ENCODE data around the gene PTGES2.

The PTGES2 gene

GRCh38 chr9:128103589-128103962 is 24.0 kb downstream of the PTGES2 start:
- DNase-seq (ENCODE audit: low read depth, low spot score): no peak

DNA sequence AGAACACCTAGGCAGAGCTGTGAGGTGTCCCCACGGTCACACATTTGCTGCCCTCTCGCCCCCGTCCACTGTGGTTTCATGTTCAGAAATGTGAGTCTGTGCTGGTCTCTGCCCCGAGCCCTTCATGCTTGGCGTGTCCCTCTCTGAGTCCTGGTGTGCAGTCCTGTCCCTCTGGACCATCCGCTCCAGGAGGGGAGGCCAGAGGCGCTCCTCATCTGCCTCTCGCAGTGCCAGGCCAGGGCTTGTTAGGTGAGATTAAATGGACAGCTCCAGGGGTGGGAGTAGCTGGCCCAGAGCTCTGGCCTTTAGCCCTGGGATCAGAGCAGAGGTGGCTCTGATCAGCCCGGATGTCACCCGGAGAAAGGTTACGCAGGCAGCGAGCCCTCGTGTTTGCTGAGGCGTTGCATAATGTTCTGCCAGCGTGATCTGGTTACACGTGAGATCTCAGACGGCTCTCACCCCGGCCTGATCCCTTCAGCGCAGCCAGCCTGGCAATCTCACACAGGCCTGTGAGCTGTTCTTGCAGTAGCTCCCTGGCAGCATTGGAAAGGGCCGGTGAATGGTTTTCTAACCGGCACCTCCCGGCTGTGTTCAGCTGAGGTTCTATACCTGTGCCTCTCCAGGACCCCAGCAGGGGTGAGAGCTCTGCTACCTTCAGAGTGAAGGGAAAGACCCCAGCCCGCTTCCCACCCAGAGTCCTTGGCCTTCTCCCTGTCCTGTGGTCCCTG is 24.5 kb downstream of the PTGES2 start:
- no peak for DNase-seq (ENCODE audit: low read depth, low spot score)

DNA sequence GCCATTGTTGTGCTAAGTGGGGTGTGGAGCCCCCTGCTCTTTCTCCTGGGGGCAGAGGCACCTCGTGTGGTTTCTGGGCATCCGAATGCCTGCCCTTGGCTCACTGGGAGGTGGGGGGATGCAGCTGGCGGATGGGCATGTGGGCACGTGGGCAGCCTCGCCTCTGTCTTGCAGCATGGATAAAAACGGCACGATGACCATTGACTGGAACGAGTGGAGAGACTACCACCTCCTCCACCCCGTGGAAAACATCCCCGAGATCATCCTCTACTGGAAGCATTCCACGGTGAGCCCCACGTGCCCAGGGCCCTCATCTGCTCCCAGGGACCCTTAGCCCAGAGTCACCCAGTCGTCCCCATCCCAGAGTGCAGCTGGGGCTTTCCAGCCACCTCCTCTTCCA is 25.3 kb downstream of the PTGES2 start:
- no peak for DNase-seq (ENCODE audit: low read depth, low spot score)

- no peak for DNase-seq (ENCODE audit: low read depth, low spot score)
These were observed 25.8 kb downstream of the PTGES2 start for GRCh38 chr9:128101690-128102089.

- no peak for DNase-seq (ENCODE audit: low read depth, low spot score)
These were observed 26.3 kb downstream of the PTGES2 start for GRCh38 chr9:128101231-128101661.

GRCh38 chr9:128100581-128100980 is 26.9 kb downstream of the PTGES2 start:
- DNase-seq (ENCODE audit: low read depth, low spot score): no peak

- DNase-seq (ENCODE audit: low read depth, low spot score): no peak
These were observed 27.5 kb downstream of the PTGES2 start for GRCh38 chr9:128099932-128100491.

GRCh38 chr9:128099231-128099931 is 28.1 kb downstream of the PTGES2 start:
- no peak for DNase-seq (ENCODE audit: low read depth, low spot score)

DNA sequence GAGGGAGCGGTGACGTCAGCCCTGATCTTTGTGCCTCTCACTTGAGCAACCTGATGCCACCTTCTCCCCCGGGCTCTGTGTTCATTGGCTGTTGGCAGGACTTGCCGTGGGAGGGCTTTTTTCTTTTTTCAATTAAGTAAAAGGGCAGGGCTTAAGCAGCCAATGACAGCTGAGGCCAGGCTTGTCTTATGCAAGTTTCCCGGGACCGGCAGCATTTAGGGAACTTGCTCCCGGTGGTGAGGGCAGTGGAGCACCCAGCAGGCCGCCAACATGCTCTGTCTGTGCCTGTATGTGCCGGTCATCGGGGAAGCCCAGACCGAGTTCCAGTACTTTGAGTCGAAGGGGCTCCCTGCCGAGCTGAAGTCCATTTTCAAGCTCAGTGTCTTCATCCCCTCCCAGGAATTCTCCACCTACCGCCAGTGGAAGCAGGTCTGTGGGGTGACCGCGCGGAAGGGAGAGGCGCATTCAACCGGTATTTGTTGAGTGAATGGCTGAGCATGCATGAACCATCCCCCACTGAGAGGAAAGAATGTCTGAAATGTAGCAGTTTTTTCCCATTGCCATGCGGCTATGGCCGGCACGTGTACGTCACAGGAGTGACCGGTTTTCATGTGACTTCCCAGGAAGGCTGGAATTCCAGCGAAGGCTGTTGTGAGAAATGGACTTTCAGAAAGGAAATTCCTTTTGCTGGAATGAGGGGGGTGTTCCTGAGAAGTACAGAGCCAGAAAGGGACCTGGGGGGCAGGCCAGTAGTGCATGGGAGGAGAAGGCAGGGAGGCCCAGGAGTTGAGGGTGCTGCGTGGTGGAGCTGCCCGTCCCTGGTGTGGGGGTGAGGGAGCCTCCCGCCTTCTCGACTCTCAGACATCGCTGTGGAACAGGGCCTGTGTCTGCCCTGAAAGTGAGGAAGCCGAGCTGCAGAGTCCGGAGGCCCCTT is 29.0 kb downstream of the PTGES2 start:
- DNase-seq (ENCODE audit: low read depth, low spot score): peak; percentile 91

DNA sequence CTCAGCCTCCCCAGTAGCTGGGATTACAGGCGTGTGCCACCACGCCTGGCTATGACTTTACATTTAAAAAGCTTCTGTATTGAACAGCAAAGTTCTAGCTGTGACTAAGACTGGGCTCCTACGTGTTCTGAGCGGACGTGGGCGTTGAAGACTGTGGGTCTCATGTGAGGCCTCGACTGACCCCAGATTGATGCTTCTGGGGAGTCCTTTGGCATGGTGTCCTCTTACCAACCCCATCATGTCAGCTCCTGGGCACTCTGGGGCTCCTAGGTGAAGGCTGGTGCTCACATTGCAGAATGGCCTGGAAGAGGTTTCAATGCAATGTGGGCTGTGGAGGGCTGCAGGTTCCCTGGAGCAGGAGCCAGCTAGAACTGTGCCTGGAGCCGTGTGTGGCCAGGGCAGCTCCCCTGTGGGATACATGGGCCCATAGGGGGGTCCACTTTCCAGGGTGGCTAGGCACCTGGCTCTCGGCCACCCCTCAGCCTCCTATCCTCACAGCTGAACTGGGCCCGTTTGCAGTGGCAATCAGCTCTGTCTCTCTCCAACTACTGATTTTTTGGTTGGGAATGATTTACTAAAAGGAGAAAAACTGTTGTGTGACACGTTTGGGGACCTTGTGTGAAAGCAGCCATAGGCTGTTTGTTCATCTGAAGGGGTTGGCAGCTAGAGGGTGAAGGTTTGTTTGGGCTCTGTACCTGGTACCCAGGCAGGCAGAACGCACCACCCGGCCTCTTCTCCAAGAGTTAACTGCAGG is 29.8 kb downstream of the PTGES2 start:
- no peak for DNase-seq (ENCODE audit: low read depth, low spot score)

GRCh38 chr9:128096616-128097536 is 30.7 kb downstream of the PTGES2 start:
- no peak for DNase-seq (ENCODE audit: low read depth, low spot score)

DNA sequence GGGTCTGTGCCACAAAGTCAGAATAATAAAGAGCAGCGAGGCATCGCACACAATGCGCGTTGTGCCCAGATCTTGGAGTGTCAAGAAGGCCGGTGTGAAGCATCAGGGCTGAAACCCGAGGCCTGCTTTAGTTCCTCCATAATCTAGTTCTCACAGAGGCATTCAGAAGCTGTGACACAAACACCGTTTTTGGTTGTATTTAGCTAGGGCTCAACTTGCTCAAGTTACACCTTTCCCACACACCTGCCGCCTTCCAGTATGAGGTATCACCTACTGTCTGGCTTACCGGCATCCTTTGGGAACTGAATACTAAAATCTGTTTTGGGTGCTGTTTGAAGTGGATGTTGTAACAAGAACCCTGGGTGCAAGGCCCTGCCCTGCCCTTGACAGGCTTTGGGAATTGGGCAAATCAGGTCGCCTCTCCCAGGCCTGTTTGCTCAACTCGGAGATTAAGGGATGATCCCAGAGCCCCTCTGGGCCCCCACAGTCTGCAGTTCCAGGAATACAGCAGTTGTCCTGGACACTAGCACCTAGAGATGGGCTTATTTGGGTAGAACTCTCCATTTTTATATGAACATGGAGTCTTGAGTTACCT is 32.5 kb downstream of the PTGES2 start:
- DNase-seq (ENCODE audit: low read depth, low spot score): no peak

- DNase-seq (ENCODE audit: low read depth, low spot score): peak; percentile 79
These were observed 33.2 kb downstream of the PTGES2 start for GRCh38 chr9:128094166-128094949.

DNA sequence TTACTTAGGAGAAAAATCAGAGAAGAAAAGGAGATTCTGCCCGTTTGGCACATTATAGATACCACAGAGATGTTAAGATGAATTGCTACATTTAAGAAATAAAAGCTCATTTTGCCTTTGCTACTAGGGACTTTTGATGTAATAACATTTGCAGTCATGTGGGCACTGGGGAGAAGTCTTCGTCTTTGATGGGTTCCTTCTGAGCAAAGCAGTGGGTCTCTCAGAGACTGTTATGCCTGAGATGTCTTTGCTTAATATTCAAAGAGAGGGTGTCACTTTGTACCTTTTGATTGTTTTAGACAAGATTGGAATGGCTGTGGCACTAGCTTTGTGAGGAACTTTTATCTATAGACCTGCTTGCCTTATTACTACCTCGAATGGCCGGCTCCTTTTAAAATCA is 34.5 kb downstream of the PTGES2 start:
- no peak for DNase-seq (ENCODE audit: low read depth, low spot score)

- DNase-seq (ENCODE audit: low read depth, low spot score): no peak
These were observed 35.1 kb downstream of the PTGES2 start for GRCh38 chr9:128092199-128092977.

DNA sequence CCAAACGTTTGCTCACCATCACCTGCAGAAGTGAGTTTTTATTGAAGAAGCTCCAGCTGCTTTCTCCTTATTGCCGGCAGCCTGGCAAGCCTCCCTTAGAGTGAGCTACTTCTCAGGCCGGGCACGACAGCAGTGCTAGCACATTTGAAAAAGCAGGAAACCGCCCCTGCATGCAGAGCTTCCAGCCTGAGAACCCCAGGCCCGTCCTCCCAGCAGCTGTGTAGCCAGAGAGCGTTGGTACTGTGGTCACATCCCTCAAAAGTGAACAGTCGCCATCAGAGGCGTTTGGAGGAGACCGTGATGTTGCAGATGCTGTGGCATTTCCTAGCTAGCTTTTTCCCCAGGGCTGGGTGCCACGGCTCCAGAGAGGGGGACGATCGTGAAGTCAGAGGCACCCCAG is 36.0 kb downstream of the PTGES2 start:
- DNase-seq (ENCODE audit: low read depth, low spot score): no peak

DNA sequence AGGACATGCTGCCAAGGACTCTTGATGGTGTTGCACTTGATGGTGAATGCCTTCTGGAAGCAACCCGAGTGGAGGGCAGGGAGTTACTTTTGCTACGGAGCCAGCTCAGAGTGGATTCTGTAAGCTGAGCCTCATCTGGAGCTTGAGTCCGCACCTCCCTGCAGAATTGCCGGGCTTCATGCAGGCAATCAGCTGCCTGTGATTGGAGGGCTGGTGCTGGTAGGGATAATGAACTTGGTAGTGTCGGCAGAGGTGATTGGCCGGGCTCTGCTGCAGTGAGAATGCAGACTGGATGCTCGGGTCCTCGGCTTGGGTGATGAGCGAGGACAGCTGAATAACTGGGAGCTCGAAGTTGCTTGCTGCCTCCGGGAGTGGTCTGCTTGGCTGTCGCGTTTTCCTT is 36.4 kb downstream of the PTGES2 start:
- peak; percentile 44 for DNase-seq (ENCODE audit: low read depth, low spot score)

DNA sequence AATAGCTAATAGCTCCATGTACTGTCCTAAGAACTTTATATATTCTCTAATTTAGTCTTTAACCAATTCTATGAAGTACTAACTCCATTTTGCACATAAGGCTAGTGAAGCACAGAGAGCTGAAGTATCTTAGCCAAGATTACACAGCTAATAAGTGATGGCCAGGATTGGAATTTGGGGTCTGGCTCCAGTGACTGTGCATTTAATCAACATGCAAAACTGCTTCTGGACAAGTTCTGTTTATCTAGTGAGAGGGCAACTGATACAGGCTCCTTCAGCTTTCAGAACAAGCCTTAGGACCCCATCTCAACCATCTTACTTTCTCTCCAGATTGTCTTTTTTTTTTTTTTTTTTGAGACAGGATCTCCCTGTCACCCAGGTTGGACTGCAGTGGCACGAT is 38.2 kb downstream of the PTGES2 start:
- DNase-seq (ENCODE audit: low read depth, low spot score): no peak

Measured in smooth muscle cell of the brain vasculature (primary cell).